RPMI7951 (cell line): ENCODE results near the gene TATDN3. TPM values are rescaled to one million over a fixed set of nuclear protein-coding genes. Genes with fewer than 3 reads are reported as not detected.
"Not testable (repeated sequence)": the region's sequence is repeated elsewhere in the genome, so short reads cannot be mapped to it uniquely, and the experiment has no call there.

Experiments used
- DNase-seq: peaks from one replicate; pipeline ENCODE4 v3.0.0-alpha.2; 2012; ENCODE audit warnings: low read depth
- total RNA-seq: library from RNA; depleted of rRNA; stranded (reverse); fragments of >200 nt; shearing (Covaris generic); gene quantifications from 2 replicates; pipeline ENCODE4 v1.2.3, GENCODE V29; 2014; rRNA removed

Gene TATDN3
- total RNA-seq, 1 experiment from 2014 or later: 13.6 TPM

DNA sequence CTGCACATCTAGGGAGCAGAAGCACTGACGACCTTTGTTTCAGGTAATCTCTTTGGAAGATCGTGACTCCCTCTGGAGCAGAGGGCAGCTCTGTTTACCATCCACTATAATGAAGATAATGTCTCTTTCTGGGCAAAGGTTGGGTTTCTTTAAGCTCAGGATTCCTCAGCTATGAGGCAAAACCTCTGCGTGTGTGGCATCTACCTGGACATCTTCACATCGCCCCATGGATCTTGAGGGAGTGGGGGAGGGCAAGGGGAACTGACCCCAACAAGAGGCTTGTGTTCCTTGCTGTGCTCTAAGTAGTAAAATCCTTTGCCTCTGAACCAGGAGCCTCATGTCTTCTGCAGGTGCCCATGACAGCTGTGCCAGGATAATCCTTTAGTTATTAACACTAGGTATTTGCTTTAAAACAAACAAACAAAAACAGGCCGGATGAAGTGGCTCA is 36.2 kb downstream of the TATDN3 start:
- DNase-seq: no peak

DNA sequence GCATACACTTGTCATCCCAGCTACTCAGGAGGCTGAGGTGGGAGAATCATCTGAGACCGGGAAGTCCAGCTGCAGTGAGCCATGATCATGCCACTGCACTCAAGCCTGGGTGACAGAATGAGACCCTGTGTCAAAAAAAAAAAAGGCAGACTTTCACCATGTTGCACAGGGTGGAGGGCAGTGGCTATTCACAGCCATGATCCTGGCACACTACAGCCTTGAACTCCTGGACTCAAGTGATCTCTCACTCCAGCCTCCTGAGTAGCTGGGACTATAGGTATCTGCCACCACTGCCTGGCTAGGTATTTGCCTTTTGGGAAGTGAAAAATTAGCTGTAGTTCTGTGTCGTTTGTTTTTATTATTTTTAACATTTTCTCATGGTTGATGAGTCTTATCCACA is 36.7 kb downstream of the TATDN3 start:
- DNase-seq: no peak

DNA sequence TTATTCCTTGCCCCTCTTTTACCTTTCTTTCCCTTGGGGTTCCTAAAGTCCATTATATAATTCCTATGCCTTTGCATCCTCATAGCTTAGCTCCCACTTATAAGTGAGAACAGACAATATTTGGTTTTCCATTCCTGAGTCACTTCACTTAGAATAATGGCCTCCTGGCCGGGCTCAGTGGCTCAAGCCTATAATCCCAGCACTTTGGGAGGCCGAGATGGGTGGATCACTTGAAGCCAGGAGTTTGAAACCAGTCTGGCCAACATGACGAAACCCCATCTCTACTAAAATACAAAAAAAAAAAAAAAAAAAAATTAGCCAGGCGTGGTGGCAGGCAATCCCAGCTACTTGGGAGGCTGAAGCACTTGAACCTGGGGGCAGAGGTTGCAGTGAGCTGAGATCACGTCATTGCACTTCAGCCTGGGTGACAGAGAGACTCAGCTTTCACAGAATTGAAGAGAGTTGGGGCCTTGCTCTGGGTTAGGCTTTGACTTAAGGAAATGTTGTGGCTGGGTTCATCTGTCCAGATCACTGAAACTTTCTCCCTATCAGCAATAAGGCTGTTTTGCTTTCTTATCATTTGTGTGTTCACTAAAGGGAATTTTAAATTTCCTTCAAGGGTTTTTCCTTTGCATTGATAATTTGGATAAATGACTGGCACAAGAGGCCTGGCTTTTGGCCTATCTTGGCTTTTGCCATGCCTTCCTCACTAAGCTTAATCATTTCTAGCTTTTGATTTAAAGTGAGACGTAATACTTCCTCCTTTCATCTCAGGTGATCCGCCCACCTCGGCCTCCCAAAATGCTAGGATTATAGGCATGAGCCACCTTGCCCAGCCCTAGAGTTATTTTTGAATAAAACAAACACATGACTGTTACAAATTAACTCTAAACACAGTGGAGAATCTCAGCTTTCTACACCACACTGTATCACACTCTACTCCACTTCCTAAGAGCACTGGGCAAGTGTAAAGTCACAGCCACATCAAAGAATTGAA is 41.8 kb downstream of the TATDN3 start:
- not testable (repeated sequence) for DNase-seq

DNA sequence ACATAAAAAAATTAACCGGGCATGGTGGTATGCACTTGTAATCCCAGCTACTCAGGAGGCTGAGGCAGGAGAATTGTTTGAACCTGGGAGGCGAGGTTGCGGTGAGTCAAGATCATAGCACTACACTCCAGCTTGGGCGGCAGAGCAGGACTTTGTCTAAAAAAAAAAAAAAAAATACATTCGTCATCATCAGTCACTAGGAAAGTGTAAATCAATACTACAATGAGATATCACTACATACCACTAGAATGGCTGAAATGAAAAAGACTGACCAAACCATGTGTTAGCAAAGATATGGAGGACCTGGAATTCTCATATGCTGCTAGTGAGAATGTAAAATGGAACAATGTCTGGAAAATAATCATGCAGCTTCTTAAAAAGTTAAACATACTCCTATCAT is 46.5 kb downstream of the TATDN3 start:
- DNase-seq: no peak

DNA sequence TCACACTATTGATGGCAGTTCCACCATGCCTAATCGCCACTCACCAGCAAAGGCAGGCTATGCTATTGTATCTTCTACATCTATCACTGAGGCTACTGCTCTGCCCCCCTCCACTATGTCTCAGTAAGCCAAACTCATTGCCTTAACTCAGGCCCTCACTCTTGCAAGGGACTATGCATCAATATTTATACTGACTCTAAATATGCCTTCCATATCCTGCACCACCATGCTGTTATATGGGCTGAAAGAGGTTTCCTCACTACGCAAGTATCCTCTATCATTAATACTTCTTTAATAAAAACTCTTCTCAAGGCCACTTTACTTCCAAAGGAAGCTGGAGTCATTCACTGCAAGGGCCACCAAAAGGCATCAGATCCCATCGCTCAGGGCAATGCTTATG is 52.8 kb downstream of the TATDN3 start:
- DNase-seq: not testable (repeated sequence)

DNA sequence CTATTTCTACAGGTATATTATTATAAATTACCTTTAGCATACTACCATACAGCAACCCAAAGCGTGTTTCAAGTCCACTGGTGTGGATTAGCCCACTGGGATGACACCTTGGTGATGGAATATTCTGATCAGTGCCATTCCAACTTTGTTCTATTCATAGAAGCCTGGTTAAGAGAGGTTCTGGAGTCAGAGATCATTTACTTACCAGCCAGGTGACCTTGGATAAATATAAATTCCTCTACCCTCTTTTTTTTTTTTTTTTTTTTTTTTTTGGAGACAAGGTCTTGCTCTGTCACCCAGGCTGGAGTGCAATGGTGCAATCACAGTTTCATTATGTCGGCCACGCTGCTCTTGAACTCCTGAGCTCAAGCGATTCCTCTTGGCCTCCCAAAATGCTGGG is 55.9 kb downstream of the TATDN3 start, which contains the start of gene SPATA45:
TSS of gene SPATA45 (minus strand) at position 101 of the 400 bp plus-strand sequence. CDS start 11,500 bp downstream, outside the sequence.
- DNase-seq: no peak

DNA sequence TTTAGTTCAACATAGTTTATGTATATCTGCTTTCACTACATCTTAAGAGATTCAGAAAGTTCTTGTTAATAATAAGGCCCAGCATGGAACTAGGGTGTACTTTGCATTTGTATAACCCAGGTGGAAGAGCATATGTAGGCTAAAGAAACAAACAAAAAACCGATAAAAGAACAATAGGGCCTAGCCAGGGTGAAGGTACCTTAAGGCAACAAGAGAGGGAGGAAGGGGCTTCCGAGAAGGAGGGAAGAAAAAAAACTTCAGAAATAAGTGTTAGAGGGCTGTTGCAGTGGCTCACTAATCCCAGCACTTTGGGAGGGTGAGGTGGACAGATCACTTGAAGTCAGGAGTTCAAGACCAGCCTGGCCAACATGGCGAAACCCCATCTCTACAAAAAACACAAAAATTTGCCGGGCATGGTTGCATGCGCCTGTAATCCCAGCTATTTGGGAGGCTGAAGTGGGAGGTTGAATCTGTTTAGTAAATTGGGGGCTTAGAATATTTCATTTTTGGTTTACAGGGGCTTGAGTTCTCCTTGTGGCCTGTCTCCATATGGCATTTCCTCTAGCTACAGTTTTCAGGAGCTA is 60.5 kb downstream of the TATDN3 start:
- no peak for DNase-seq

DNA sequence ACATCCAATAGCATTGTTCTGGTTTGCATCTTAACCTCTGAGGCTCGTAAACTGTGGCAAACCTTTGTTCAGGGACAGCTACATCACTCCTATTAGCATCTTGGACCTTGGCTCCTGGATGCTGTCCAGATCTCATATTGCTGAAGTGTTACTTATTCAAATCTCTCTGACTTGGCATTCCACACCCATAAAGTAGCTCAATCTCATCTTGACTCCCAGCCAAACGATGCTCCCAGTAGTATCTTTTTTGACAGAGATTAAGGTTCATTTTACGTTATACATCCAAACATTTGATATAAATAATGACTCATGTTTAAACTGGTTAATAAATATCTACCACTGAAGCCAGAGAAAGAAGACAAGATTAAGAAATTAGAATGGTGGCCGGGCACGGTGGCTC is 62.0 kb downstream of the TATDN3 start:
- no peak for DNase-seq

DNA sequence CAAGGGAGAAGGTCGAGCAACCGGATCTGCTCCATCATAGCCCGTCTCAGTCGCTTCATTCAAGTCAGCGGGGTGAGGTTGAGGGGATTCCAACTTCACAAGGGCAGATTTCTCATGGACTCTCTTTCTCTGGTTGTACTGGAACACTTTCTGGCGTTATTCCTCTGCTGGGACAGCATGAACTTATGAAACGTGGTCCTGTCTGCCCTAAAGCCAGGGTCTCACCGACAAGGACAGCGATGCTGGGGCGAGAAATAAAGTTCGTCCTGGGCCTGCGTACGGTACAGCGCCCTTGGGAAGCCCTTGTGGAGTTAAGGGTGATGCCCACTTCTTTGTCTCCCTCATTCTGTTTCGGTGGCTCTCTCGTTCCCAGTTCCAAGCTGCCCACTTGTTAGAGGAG is 65.1 kb downstream of the TATDN3 start:
- DNase-seq: no peak

DNA sequence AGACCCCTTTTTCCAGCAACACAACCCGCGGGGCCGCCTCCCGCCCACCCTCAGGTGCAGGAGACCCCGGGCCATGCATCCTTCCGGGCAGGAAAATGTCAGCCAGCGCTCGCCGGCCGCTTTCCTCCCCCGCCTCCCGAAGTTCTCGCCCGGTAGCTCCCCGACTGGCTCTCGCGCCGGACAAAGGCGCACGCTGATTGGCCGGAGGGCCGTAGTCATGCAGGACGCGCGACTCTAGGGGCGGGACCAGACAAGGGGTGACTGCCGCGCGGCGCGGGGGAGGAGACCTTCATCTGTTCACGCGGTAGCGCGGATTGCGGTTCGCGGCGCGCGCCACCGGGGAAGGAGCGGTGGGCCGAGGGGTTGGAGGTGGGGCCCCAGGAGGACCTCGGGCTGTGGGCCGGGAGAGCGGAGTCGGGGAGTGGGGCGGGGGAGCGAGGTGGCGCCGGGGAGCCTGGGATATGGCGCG is 66.3 kb downstream of the TATDN3 start, which contains the start of gene FLVCR1:
TSS of gene FLVCR1 (plus strand) at position 284 of the 469 bp plus-strand sequence. CDS start at position 462, 178 bp downstream.
- DNase-seq: peak; percentile 92

DNA sequence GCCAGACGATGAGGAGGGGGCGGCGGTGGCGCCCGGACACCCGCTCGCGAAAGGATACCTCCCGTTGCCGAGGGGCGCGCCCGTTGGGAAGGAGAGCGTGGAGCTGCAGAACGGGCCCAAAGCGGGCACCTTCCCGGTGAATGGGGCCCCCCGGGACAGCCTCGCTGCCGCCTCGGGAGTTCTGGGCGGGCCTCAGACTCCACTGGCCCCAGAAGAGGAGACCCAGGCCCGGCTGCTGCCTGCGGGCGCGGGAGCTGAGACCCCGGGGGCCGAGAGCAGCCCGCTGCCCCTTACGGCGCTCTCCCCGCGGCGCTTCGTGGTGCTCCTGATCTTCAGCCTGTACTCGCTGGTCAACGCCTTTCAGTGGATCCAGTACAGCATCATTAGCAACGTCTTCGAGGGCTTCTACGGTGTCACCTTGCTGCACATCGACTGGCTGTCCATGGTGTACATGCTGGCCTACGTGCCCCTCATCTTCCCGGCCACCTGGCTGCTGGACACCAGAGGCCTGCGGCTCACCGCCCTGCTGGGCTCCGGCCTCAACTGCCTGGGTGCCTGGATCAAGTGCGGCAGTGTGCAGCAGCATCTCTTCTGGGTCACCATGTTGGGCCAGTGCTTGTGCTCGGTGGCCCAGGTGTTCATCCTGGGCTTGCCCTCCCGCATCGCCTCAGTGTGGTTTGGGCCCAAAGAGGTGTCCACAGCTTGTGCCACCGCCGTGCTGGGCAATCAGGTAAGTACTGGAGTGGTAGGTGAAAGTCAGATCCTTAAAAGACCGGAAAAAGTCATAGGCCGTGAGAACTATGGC is 67.0 kb downstream of the TATDN3 start:
- DNase-seq: peak; percentile 39

DNA sequence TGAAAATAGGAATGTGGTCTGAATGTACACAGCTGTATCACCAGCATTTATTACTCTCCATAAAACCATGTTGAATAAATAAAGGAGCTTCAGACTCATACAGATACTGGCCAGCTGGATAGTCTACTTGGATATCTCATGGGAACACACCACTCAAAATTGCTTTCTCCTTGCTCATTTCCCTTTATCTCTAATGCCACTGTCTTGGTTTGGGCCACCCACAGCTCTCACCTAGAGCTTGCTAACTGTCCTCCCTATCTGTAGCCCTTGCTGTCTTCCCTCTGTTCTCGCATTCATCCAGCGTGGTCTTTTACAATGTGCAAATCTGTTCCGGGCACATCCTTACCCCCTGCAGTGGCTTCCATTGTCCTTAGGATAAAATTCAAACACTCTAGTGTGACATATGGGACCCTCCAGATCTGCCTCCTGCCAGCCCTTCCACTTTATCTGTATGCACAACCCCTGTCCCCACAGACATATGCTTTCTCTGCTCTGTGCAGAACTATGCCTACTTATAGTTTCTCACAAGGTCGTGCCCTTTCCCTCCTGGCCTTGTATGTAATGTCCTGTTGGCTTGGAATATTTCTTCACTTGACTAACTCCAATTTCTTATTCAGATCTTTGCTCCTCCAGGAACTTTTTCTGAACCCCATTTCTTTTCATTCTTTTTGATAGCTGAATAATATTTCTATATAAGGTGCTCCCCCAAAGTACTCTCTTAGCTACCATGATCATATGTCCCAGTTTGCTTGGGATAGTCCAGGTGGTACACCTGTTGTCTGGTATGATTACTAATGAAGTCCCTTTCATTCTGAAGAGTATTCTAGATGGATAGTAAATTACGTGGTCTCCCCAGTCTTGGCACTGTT is 69.3 kb downstream of the TATDN3 start:
- DNase-seq: peak; percentile 4

DNA sequence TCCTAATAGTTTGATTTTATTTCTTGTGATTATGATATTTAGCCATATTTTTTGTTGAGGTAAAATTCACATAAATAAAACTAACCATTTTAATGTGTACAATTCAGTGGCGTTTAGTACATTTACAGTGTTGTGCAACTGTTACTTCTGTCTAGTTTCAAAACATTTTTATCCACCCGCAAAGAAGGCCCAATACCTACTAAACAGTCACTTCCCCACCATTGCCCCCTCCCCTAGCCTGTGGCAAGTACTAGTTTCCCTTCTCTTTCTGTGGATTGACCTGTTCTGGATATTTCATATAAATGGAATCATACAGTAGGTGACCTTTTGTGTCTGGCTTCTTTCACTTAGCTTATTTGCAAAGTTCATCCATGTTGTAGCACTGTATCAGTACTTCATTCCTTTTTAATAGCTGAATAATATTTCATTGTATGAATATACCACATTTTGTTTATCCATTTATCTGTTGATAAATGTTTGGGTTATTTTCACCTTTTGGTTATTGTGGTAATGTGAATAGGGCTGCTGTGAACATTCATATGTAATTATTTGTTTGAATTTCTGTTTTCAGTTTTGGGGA is 70.5 kb downstream of the TATDN3 start:
- DNase-seq: no peak

DNA sequence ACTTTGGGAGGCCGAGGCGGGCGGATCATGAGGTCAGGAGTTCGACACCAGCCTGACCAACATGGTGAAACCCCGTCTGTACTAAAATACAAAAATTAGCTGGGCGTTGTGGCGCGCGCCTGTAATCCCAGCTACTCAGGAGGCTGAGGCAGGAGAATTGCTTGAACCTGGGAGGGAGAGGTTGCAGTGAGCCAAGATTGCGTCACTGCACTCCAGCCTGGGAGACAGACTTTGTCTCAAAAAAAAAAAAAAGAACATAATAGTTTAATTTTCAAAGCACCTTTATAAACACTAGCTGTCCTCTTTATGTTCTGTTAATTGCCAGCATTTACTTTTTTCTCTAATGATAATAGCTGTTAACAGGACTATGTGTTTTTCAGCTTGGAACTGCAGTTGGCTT is 71.7 kb downstream of the TATDN3 start:
- not testable (repeated sequence) for DNase-seq

DNA sequence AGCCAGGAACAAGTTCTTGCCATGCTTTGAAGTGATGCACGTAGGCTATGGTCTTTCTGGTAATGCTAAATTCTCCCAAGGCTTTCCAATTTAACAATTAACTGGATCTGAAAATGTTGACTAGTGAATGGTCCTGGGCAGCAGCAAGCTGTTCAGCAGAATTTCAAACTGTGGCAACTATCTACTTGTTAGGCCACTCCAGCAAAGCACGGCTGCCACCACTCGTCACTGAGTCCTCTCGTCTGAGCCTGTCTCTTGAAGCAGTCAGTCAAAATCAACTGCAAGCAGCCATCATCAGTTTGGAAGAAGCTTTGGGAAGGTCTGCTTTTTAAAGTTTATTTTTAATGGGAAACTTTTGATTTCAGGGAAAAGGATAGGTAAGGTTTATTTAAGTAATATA is 72.5 kb downstream of the TATDN3 start:
- no peak for DNase-seq

Other genes with a start within 250 kb of the TATDN3 start
- gene ATF3, start 183.1 kb upstream of the TATDN3 start, total RNA-seq: 1.2 and 1.4 TPM in 2 replicates
- gene BATF3, start 92.1 kb upstream of the TATDN3 start, total RNA-seq: 0.60 and 0.88 TPM in 2 replicates
- 53.7 and 64.5 TPM in 2 replicates for gene NSL1, start 117 bp upstream of the TATDN3 start, total RNA-seq
- gene SPATA45, start 55.8 kb downstream of the TATDN3 start, total RNA-seq: not detected in 2 replicates
- gene FLVCR1, start 66.4 kb downstream of the TATDN3 start, total RNA-seq: 3.1 and 5.5 TPM in 2 replicates
- 0.48 and 0.88 TPM in 2 replicates for gene VASH2, start 158.6 kb downstream of the TATDN3 start, total RNA-seq
- 26.2 and 30.0 TPM in 2 replicates for gene ANGEL2, start 224.0 kb downstream of the TATDN3 start, total RNA-seq